Sciatic nerve (tissue), 2 donors: Measurements from ENCODE around the gene EBF4. TPM values are rescaled to one million over a fixed set of nuclear protein-coding genes. Genes with fewer than 3 reads are reported as not detected.
"Not testable (repeated sequence)": the region's sequence is repeated elsewhere in the genome, so short reads cannot be mapped to it uniquely, and the experiment has no call there.

Experiments
- ATAC-seq: fragments of 200-7000 bp; cut with Tn5 transposase; one replicate; pipeline ENCODE4 v1.9.1; 2020; ENCODE audit warnings: mild to moderate bottlenecking, moderate library complexity
- DNase-seq: peaks from one replicate; pipeline ENCODE4 v3.0.0-alpha.2; 2020; ENCODE audit warnings: low spot score
- intact Hi-C: fragments of 100-400 bp; cut with DNase I; formaldehyde crosslinking; loops from one replicate; pipeline ENCODE4 v1.14.2; 2022
- total RNA-seq: library from RNA; stranded (reverse); fragmentation: NEBNext Ultra II Directional; extraction: Animal tissue kit (Norgen Biotek cat#: 25700); gene quantifications from one replicate; pipeline ENCODE4 v1.2.1, GENCODE V29; 2021
- donor health status: DM: no; HTN: no; CAD: no.
- donor health status: DM: no; HTN: no; CAD: no.

Gene EBF4
- total RNA-seq, 1 donor from 2014 or later, result 15.3 TPM

DNA sequence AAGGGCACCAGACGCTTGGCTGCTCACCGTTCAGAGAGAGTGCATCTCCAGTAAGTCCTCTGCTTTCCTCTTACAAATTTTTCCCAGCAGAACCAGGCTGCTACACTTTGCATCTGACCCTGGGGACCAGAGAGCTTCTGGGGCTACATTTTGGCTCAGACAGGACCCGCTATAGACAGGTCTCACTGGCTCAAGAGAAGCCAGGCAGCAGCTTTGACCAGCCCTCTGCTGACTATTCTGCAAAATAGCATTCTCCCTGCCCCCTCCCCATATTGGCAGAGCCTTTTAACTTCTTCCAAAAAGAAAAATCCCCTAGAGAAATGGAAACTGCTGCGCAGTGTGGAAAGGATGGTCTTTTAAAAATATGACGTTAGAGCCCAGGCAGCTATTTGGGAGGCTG is 70.6 kb downstream of the EBF4 start:
- intact Hi-C loops, result no loop called here
- ATAC-seq (no peak), DNase-seq (no peak)

DNA sequence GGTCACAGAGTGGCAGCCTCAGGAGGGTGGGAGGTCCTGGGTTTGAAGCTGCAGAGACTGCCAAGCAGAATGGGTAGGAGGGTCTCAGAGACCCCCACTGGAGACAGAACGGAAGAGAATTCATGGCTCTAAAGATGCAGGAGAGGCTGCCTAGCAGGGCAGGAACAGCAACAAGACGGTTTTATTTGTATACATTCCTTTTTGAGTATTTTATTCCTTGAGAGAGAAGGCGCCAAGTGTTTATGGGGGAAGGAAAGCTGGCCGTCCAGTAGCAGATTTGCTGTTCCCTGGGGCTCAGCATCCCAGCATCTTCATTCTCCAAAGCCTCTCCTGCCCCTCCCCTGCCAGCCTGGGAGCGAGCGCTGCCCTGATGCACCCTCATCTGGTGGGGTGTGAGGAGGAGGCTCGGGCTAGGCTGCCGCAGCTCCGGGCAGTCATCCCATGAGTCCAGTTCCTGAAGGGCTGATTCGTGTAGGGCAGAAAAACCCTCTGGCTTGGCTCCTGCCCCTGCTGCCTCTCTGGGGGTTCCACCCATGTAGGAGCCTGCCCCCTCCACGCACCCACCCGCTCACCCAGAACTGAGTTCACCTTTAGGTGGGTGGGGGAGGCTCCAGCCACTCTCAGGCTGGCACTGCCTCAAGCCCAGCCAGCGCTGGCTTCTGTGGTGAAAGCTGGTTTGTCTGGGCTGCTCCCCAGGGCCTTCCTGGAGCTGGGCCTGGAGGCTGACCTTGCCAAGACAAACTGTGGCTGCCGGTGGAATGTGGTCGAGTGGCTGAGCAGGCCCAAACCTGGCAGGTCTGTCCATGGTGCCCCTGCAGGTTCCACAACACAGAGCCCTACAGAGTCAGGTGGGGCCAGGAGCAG is 75.4 kb downstream of the EBF4 start:
- intact Hi-C loops, result no loop called here
- DNase-seq, result no peak
- ATAC-seq, result peak; percentile 64

DNA sequence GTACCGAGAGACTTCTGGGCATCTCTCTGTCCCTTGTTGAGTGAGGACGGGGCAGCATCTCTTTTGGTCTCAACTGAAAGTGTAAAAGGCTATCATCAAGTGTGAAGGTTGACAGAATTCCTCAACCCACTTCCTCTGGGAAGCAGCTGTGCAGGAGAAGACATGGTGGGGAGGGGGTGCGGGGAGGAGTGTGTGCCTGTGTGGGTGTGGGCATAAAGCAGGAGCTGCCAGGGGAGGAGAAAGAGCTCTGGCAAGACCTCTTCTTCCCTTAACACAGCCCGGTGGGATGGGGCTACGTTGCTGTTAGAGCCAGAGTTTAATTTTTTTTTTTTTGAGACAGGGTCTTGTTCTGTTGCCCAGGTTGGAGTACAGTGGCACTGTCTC is 76.0 kb downstream of the EBF4 start:
- ATAC-seq, result no peak
- intact Hi-C loops, result no loop called here
- no peak for DNase-seq

DNA sequence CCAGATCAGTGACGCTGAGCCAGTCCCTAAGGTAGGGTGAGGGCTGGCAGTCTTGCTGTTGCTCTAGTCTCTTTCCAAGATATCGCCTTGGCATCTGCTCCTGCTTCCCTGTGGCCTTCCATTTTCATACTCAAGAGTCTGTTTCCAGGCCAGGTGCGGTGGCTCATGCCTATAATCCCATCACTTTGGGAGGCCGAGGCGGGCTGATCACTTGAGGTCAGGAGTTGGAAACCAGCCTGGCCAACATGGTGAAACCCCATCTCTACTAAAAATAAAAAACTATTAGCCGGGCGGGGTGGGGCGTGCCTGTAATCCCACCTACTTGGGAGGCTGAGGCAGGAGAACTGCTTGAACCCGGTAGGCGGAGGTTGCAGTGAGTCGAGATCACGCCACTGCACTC is 77.5 kb downstream of the EBF4 start:
- intact Hi-C loops, DNase-seq, ATAC-seq: not testable (repeated sequence)

DNA sequence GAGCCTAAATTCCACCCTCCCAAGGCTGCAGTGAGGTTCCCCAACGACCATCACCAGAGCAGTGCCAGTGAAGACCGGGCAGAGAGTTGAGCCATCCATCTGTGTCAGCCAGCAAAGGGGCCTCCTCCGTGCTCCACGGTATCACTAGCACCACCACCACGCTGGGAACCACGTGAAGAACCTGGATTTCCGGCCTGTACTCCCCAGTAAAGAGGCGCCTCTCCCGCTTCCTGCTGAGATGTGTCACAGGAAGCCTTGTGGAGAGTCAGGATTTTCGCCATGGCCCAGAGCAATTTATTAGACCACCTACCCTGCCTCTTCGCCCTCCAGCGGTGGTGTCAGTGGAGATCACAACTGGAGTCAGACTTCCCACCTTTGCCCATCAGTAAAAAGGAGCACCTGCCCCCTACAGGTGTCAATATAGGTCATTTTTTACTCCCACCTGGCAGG is 79.1 kb downstream of the EBF4 start:
- intact Hi-C loops, result no loop called here
- DNase-seq (no peak), ATAC-seq (no peak)

DNA sequence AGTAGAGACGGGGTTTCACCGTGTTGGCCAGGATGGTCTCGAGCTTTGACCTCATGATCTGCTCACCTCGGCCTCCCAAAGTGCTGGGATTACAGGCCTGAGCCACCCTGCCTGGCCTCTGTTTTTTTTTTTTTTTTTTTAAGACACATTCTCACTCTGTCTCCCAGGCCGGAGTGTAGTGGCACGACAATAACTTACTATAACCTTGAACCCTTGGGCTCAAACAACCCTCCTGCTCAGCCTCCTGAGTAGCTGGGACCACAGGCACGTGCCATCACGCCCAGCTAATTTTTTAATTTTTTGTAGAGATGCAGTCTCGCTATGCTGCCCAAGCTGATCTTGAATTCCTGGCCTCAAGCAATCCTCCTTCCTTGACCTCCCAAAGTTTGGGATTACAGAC is 81.2 kb downstream of the EBF4 start:
- intact Hi-C loops, result no loop called here
- ATAC-seq, result no peak
- no peak for DNase-seq

DNA sequence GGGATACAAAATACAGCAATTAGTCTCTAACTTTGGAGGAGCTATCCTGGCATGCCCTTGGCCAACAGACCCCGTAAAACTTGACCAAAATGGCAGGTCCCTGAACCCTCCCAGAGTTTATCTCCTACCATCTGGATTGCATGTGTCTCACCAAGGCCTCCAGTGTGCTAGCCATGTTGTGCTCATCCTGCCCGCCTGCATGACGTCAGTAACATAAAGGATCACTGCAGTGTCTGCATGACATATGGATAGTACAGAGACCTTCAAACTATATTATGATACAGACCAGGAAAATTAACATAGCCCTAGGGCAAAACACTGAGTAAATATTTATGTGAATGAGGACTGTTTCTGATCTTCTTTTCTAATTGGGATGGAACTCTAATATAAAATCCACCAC is 82.6 kb downstream of the EBF4 start:
- intact Hi-C loops, result no loop called here
- DNase-seq, result no peak
- no peak for ATAC-seq

DNA sequence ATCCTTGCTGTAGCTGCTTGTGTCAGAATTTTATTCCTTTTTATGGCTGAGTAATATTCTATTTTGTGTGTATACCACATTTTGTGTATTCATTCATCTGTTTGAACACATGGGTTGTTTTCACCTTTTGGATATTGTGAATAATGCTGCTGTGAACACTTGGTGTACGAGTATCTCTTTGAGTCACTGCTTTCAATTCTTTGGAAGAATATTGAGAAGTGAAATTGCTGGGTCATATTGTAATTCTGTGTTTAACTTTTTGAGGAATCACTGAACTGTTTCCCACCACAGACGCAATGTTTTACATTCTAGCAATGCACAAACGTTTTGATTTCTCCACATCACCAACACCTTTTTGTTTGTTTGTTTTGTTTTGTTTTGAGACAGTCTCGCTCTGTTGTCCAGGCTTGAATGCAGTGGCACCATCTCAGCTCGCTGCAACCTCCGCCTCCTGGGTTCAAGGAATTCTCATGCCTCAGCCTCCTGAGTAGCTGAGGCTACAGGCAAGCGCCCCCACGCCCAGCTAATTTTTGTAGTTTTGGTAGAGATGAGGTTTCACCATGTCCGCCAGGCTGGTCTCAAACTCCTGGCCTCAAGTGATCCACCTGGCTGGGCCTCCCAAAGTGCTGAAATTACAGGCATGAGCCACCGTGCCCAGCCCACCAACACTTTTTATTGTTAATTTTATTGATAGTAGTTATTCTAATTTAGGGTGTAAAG is 86.2 kb downstream of the EBF4 start:
- DNase-seq (no peak), ATAC-seq (no peak)
- intact Hi-C loops, result no loop called here

DNA sequence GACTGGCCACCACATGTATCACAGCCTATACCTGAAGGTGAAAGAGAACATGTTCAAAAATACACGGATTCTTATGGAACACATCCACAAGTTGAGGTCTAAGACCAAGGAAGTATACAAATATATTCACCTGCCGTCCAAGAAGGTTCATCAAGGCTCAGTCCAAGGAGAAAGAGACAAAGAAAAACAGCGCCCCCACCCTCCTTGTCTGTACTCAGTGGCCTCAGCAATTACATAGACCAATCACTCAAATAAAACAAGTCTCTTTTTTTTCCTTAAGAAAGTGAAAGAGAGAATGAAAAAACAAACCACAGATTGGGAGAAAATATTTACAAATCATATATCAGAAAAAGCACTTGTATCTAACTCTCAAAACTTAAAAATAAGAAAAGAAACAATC is 88.4 kb downstream of the EBF4 start:
- intact Hi-C loops, result no loop called here
- DNase-seq, result no peak
- ATAC-seq, result no peak

DNA sequence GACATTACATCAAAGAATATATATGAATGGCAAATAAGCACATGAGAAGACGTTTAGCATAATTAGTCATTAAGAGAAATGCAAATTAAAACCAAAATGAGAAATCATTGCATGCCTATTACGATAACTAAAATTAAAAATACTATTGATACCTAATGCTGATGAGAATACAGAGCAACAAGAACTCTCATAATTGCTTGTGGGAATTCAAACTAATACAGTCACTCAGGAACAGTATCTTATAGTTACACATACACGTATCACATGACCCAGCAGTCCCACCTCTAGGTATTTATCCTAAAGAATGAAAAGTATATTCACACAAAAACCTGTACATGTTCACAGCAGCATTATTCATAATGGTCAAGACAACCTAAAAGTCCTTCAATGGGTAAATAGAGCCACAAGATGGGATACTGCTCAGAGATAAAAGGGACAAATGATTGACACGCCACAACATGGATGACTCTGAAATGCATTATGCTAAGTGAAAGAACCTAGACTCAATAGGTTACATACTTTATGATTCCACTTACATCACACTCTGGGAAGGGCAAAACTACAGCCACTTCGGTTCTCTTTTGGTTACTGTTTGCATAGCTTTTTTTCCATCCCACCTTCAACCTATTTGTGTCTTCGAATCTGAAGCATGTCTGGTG is 91.5 kb downstream of the EBF4 start:
- no peak for DNase-seq
- intact Hi-C loops, result no loop called here
- ATAC-seq, result no peak

DNA sequence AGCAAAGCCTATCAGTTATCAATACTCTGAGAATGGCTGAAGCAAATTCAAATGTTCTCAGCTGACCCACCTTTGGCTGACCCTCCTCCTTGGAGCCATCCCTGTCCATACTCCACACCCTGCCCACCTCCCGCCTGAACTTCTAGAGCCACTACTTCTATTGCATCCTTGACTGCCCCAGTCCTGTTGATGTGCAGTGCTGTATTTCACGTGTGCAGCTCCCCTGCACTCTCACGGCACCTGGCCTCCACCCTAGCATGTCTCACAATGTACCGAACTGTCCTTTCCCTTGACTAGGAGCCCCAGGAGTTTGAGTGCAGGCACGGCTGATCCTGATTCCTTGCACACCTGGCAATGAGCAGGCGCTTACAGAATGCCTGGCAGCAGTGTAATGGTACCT is 100.9 kb downstream of the EBF4 start:
- no peak for ATAC-seq
- no peak for DNase-seq
- intact Hi-C loops, result no loop called here

DNA sequence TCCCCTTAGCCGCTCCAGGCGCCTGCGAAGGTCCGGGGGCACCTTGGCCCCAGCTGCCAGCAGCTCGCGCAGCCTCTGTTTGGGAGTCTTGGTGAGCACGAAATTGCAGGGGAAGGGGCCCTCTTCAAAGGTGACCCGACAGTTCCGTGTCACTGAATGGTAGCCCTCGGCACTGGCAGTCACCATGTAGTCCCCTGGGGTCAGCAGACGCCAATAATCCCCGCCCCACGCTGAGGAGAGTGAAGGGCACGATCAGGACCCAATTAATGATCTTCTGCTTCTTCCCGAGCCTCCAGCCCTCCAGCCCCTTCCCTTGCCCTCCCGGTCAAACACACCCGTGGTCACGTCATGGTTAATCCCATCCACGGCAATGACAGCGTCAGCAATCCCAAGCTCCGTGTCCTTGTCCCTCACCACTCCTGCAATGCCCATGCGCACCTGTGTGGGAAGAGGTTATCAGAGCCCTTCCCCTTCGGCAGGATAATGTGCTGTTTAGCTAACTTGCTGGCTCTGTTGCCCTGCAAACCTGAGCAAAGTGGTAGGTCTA is 101.7 kb downstream of the EBF4 start:
- ATAC-seq, result no peak
- intact Hi-C loops, result no loop called here
- no peak for DNase-seq

DNA sequence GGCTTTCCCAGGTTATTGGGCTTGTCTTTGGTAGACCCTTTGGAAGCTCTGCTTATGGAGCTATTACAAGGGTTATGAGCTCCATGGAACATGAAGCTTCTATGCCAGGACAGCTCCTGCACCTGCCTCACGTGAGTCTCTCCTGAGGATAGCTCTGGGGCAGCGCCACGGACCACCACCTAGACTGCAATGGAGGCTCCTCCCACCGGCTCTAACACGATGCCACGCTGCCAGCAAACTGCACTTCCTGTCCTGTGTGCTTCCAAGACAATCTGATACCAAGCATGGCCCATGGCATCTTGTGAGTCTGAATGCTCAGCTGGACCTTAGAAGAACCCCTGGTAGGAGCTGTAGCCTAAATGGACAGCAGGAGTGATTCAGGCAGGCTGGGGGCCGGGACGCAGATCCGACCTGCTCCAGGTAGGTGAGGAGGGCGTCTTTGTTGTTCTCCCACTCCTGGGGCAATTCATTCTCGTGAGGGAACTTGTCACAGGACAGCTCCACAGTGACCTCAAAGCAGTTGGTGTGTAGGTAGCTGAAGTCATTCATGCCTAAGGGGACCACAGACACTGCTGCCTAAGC is 102.4 kb downstream of the EBF4 start:
- DNase-seq (no peak), ATAC-seq (no peak)
- intact Hi-C loops, result no loop called here

DNA sequence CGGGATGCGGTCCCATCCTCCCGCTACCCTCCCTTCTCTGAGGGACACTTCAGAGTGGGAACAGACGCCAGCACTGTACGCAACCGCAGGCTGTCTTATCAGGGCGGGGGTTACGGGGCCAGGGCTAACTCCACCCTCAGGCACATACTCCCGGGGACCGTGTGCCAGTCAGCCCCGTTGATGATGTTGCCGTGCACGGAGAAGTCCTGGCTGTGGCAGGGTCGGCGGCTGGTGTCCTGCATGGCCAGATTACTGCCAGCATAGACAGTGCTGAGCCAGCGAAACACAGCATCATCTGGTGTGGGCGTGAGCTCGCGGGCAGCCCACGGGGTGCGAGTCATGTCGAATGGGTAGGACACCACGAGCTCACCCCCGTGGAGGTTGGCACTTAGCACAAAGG is 102.9 kb downstream of the EBF4 start:
- ATAC-seq, result no peak
- intact Hi-C loops, result no loop called here
- no peak for DNase-seq

DNA sequence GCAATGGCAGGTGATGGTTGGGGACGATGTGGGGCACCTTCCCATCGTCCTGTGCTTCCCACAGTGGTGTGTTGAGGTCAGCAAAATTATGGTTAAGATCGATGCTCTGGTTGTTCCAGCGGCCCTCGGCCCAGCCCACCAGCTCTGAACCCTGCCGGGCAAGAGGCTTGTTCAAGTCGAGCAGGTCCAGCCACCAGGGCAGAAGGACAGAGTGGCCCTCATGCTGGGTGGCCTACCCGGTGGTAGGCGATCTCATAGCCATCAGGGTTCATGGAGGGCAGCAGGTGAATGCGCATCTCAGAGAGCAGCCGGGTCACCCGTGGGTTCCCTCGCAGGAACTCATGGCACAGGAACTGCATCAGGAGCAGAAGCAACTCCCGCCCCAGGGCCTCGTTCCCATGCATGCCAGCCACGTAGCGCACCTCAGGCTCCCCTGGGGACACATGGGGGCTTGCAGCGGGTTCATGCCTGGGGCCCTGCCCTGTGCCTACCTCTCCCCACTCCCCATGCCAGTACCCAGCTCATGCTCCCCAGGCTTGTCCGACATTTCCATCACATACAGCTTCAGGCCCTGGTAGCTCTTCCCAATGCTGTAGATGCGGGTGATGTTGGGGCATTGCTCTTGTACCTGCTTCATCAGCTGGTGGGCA is 103.6 kb downstream of the EBF4 start:
- DNase-seq (no peak), ATAC-seq (no peak)
- intact Hi-C loops, result no loop called here

DNA sequence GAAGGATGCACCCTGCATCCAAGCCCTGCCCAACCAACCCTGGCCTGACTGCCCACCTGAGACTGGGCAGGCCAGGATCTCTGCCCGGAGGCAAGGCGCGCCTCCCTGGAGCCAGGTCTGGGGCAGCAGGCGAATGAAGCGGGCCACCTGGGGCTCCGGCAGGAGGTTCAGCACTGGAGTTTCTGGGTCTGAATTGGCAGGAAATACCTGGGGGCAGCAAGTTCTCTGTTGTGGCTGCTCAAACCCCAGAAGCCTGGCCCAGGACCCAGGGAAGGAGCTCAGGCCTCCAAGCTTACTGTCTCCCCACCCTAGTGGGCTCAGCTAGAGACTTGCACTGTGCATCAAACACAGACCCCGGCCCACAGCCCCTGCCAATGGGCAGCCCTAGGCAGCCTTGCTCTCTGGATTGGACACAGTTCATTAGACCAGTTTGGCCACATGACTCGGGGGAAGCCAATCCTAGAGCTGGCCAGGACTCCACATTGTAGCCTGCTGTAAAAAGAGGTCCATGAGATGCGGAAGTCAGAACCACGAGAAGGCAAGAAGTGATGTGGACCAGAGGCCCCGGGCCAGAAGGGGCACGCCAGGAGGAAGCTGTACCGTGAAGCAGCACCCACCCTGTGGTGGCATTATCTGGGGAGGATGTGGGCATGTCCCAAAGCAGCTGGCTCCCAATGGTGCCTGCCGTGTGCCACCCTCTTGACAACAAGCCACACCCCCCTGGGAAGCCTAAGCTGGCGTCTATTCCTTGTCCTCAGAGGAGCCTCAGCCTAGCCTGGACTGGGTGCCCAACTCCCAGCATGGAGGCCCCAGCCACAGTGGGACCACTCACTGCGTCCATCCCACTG is 104.8 kb downstream of the EBF4 start:
- ATAC-seq, result no peak
- intact Hi-C loops, result no loop called here
- no peak for DNase-seq

DNA sequence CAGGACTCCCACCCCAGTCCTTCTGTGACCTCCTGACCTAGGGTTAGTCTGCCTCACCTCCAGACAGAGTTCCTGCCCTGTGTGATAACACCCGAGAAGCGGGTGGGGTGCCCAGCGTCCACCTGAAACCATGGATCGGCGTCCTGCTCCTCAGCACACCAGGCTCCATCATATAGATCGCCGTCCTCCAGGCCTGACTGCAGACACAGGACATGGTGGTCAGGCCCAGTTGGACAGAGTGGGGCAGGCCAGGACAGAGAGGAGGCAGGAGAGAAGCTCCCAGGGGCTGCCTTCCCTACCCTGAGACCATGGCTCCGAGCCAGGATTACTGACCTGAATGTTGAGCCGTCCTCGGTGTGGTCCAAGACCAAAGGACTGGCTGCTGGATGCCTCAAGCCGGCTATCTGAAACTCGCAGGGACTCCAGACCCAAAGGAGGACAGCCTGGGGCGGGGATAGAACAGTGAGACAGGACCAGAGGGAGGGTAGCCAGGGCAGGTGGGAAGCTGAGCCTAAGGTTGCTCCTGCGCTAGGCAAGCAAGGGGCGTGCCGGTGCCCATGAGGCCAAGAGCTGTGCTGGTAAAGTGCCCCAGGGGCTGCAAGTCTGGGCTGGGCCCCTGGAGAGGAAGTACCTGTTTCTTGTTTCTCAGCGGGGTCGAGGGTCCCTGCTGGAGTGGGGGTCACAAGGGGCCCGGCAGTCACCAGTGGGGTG is 105.7 kb downstream of the EBF4 start:
- no peak for DNase-seq
- no peak for ATAC-seq
- intact Hi-C loops, result no loop called here
